ENCODE results near the gene SEC24A.

DNA sequence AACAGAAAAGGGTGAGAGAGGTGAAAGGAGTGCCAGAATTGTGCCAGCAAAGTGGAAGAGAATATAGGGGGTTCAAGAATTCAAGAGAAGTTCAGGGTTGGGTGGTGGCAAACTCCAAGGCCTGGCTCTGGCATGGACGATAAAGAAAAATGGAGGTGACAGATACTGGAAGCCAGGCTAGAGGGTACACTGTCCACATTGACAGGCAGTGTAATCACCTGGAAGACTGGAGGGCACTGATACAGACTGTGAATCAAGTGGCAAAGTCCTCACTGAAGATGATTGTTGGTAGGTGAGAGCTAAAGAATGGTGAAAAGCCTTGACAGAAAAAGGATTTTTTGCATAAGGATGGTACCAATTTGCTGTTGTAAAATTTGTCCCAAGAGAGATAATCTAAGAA, 23.0 kb upstream of the SEC24A start:
- TF ChIP-seq, protein P1, sequence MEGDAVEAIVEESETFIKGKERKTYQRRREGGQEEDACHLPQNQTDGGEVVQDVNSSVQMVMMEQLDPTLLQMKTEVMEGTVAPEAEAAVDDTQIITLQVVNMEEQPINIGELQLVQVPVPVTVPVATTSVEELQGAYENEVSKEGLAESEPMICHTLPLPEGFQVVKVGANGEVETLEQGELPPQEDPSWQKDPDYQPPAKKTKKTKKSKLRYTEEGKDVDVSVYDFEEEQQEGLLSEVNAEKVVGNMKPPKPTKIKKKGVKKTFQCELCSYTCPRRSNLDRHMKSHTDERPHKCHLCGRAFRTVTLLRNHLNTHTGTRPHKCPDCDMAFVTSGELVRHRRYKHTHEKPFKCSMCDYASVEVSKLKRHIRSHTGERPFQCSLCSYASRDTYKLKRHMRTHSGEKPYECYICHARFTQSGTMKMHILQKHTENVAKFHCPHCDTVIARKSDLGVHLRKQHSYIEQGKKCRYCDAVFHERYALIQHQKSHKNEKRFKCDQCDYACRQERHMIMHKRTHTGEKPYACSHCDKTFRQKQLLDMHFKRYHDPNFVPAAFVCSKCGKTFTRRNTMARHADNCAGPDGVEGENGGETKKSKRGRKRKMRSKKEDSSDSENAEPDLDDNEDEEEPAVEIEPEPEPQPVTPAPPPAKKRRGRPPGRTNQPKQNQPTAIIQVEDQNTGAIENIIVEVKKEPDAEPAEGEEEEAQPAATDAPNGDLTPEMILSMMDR (IDR thresholded peaks at IDR 0.05) = no peak
- TF ChIP-seq ZFX (IDR thresholded peaks at IDR 0.05; ENCODE audit: borderline replicate concordance) = no peak

All from 22Rv1 (cell line).